Measurements from ENCODE around the gene HSD17B8. TPM values are rescaled to one million over a fixed set of nuclear protein-coding genes. Genes with fewer than 3 reads are reported as not detected.
A peak's percentile ranks its signal among the peaks of the same experiment; 100 is the strongest.

The HSD17B8 gene
- total RNA-seq, 4 donors from 2014 or later, result 39.3 to 49.5 (median 41.8) TPM

- DNase-seq (ENCODE audit: low spot score in 2 of 2), result peak; percentile 63 to 96
- TF ChIP-seq CTCF (IDR thresholded peaks at IDR 0.05) (peak in 1 of 3 donors; percentile 76), POLR2A (IDR thresholded peaks at IDR 0.05) (no peak)
- H3K4me3 ChIP-seq (ENCODE audit: low read depth, poor library complexity, severe bottlenecking), result no peak overlapping the region
- intact Hi-C loops (cut with DNase I; ENCODE audit: low total_unique reads), result no loop called here
- WGBS, 2 donors, result 4 to 6% methylated on average over 40 to 56 of the region's 58 CpGs
Observed at GRCh38 chr6:33161354-33162331, 42.8 kb upstream of the HSD17B8 start.

GRCh38 chr6:33163540-33163939, 40.9 kb upstream of the HSD17B8 start:
- intact Hi-C loops (cut with DNase I; ENCODE audit: low total_unique reads), result no loop called here
- 59 to 61% methylated on average over 8 to 9 of the region's 10 CpGs for WGBS, 2 donors
- DNase-seq (ENCODE audit: low spot score in 2 of 2), result peak in 1 of 2 donors; percentile 83
- H3K4me3 ChIP-seq (ENCODE audit: low read depth, poor library complexity, severe bottlenecking), result no peak overlapping the region
- no peak for TF ChIP-seq POLR2A (IDR thresholded peaks at IDR 0.05)
- no peak for TF ChIP-seq CTCF (IDR thresholded peaks at IDR 0.05)

GRCh38 chr6:33164176-33164575, 40.3 kb upstream of the HSD17B8 start:
- 51 to 54% methylated on average over 10 of the region's 10 CpGs for WGBS, 2 donors
- no peak for DNase-seq (ENCODE audit: low spot score in 2 of 2)
- no peak overlapping the region for H3K4me3 ChIP-seq (ENCODE audit: low read depth, poor library complexity, severe bottlenecking)
- TF ChIP-seq POLR2A (IDR thresholded peaks at IDR 0.05) (no peak), CTCF (IDR thresholded peaks at IDR 0.05) (no peak)
- intact Hi-C loops (cut with DNase I; ENCODE audit: low total_unique reads), result no loop called here

- intact Hi-C loops (cut with DNase I; ENCODE audit: low total_unique reads), result no loop called here
- peak in 1 of 2 donors; percentile 32 for DNase-seq (ENCODE audit: low spot score in 2 of 2)
- no peak overlapping the region for H3K4me3 ChIP-seq (ENCODE audit: low read depth, poor library complexity, severe bottlenecking)
- WGBS, 2 donors, result 60 to 72% methylated on average over 14 of the region's 14 CpGs
- TF ChIP-seq CTCF (IDR thresholded peaks at IDR 0.05) (no peak), POLR2A (IDR thresholded peaks at IDR 0.05) (no peak)
Observed at GRCh38 chr6:33164665-33165373, 39.6 kb upstream of the HSD17B8 start.

GRCh38 chr6:33165581-33166258, 38.7 kb upstream of the HSD17B8 start:
- H3K4me3 ChIP-seq (ENCODE audit: low read depth, poor library complexity, severe bottlenecking), result no peak overlapping the region
- intact Hi-C loops (cut with DNase I; ENCODE audit: low total_unique reads), result no loop called here
- TF ChIP-seq POLR2A (IDR thresholded peaks at IDR 0.05) (no peak), CTCF (IDR thresholded peaks at IDR 0.05) (no peak)
- WGBS, 2 donors, result 86 to 87% methylated on average over 17 of the region's 17 CpGs
- no peak for DNase-seq (ENCODE audit: low spot score in 2 of 2)

Data from lower leg skin (tissue), 4 donors.